T-helper 2 cell treated with Interferon-gamma antibody and Interleukin-4, amounts not matched to agents 100 ng/mL and 5 ng/mL, for 36 hours (primary cell): Measurements from ENCODE around the gene NTM. TPM values are rescaled to one million over a fixed set of nuclear protein-coding genes. Genes with fewer than 3 reads are reported as not detected.

Experiments
- intact Hi-C: fragments of 100-400 bp; cut with micrococcal nuclease; formaldehyde crosslinking; loops from one replicate; pipeline ENCODE4 v1.15.1; 2023
- total RNA-seq: library from RNA; stranded (reverse); gene quantifications from 2 replicates; pipeline ENCODE4 v1.2.3, GENCODE V29; 2022

NTM gene
- total RNA-seq, 1 donor from 2014 or later, result not detected

- intact Hi-C loops, result no loop called here
Measured at GRCh38 chr11:131703311-131703710, 332.9 kb downstream of the NTM start.

GRCh38 chr11:131704682-131705081, 334.3 kb downstream of the NTM start:
- intact Hi-C loops, result no loop called here

GRCh38 chr11:131710511-131710910, 340.1 kb downstream of the NTM start:
- intact Hi-C loops, result no loop called here

- intact Hi-C loops, result no loop called here
Measured at GRCh38 chr11:131712897-131713296, 342.5 kb downstream of the NTM start.

- intact Hi-C loops, result no loop called here
Measured at GRCh38 chr11:131713529-131714134, 343.2 kb downstream of the NTM start.

- intact Hi-C loops, result no loop called here
Measured at GRCh38 chr11:131717616-131718015, 347.2 kb downstream of the NTM start.

- intact Hi-C loops, result no loop called here
Measured at GRCh38 chr11:131723088-131723487, 352.7 kb downstream of the NTM start.

- intact Hi-C loops, result no loop called here
Measured at GRCh38 chr11:131724436-131724975, 354.1 kb downstream of the NTM start.

- intact Hi-C loops, result no loop called here
Measured at GRCh38 chr11:131734871-131735270, 364.5 kb downstream of the NTM start.

GRCh38 chr11:131737357-131737756, 366.9 kb downstream of the NTM start:
- intact Hi-C loops, result no loop called here

GRCh38 chr11:131739243-131739882, 368.9 kb downstream of the NTM start:
- intact Hi-C loops, result no loop called here

GRCh38 chr11:131744847-131745246, 374.4 kb downstream of the NTM start:
- intact Hi-C loops, result loop anchor here (5.0 kb wide), 1 partner anchor 657 kb away; no protein-coding TSS in a partner anchor

- intact Hi-C loops, result loop anchor here (5.0 kb wide), 1 partner anchor 657 kb away; no protein-coding TSS in a partner anchor
Measured at GRCh38 chr11:131745405-131745804, 375.0 kb downstream of the NTM start.

- intact Hi-C loops, result loop anchor here (5.0 kb wide), 1 partner anchor 656 kb away; no protein-coding TSS in a partner anchor
Measured at GRCh38 chr11:131746201-131746600, 375.8 kb downstream of the NTM start.

- intact Hi-C loops, result loop anchor here (1.0 to 5.0 kb wide), 2 partner anchors 280 to 654 kb away; no protein-coding TSS in a partner anchor
Measured at GRCh38 chr11:131748151-131749050, 378.0 kb downstream of the NTM start.

GRCh38 chr11:131749101-131749500, 378.7 kb downstream of the NTM start:
- intact Hi-C loops, result loop anchor here (5.0 kb wide), 1 partner anchor 653 kb away; no protein-coding TSS in a partner anchor

GRCh38 chr11:131750152-131750551, 379.7 kb downstream of the NTM start:
- intact Hi-C loops, result no loop called here

GRCh38 chr11:131750692-131751091, 380.3 kb downstream of the NTM start:
- intact Hi-C loops, result no loop called here

- intact Hi-C loops, result no loop called here
Measured at GRCh38 chr11:131754671-131755070, 384.3 kb downstream of the NTM start.

- intact Hi-C loops, result no loop called here
Measured at GRCh38 chr11:131756479-131757110, 386.2 kb downstream of the NTM start.

- intact Hi-C loops, result no loop called here
Measured at GRCh38 chr11:131758726-131759125, 388.3 kb downstream of the NTM start.
